GM10266 (cell line): ENCODE measurements around the gene TP73.
"Not testable (repeated sequence)": the region's sequence is repeated elsewhere in the genome, so short reads cannot be mapped to it uniquely, and the experiment has no call there.

ENCODE experiments used
- DNase-seq: peaks from one replicate; pipeline ENCODE4 v3.0.0; 2012; ENCODE audit errors: extremely low spot score
- TF ChIP-seq, protein P1 (sequence below): IDR thresholded peaks from 2 replicates; pipeline ENCODE4 v1.5.1; 2012; ENCODE audit warnings: mild to moderate bottlenecking, low read depth; ENCODE audit not compliant: control insufficient read depth, insufficient read depth; ENCODE audit errors: missing control alignments

TP73 gene

DNA sequence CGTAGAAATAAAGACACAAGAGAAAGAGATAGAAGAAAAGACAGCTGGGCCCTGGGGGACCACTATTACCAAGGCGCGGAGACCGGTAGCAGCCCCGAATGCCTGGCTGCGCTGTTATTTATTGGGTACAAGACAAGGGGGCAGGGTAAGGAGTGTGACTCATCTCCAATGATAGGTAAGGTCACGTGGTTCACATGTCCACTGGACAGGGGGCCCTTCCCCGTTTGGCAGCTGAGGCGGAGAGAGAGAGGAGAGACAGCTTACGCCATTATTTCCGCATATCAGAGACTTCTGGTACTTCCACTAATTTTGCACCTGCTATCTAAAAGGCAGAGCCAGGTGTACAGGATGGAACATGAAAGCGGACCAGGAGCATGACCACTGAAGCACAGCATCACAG, 31.6 kb upstream of the TP73 start:
- DNase-seq = no peak
- TF ChIP-seq, protein P1, sequence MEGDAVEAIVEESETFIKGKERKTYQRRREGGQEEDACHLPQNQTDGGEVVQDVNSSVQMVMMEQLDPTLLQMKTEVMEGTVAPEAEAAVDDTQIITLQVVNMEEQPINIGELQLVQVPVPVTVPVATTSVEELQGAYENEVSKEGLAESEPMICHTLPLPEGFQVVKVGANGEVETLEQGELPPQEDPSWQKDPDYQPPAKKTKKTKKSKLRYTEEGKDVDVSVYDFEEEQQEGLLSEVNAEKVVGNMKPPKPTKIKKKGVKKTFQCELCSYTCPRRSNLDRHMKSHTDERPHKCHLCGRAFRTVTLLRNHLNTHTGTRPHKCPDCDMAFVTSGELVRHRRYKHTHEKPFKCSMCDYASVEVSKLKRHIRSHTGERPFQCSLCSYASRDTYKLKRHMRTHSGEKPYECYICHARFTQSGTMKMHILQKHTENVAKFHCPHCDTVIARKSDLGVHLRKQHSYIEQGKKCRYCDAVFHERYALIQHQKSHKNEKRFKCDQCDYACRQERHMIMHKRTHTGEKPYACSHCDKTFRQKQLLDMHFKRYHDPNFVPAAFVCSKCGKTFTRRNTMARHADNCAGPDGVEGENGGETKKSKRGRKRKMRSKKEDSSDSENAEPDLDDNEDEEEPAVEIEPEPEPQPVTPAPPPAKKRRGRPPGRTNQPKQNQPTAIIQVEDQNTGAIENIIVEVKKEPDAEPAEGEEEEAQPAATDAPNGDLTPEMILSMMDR = no peak

DNA sequence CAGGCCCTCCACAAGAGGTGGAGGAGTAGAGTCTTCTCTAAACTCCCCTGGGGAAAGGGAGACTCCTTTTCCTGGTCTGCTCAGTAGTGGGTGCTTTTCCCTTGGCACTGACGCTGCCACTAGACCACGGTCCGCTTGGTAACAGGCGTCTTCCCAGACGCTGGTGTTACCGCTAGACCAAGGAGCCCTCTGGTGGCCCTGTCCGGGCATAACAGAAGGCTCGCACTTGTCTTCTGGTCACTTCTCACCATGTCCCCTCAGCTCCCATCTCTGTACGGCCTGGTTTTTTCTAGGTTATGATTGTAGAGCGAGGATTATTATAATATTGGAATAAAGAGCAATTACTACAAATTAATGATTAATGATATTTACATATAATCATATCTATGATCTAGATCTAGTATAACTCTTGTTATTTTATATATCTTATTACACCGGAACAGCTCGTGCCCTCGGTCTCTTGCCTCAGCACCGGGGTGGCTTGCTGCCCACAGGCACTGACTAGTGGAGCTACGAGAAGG, 31.1 kb upstream of the TP73 start:
- not testable (repeated sequence) for DNase-seq
- TF ChIP-seq, protein P1 = peak; percentile 13

DNA sequence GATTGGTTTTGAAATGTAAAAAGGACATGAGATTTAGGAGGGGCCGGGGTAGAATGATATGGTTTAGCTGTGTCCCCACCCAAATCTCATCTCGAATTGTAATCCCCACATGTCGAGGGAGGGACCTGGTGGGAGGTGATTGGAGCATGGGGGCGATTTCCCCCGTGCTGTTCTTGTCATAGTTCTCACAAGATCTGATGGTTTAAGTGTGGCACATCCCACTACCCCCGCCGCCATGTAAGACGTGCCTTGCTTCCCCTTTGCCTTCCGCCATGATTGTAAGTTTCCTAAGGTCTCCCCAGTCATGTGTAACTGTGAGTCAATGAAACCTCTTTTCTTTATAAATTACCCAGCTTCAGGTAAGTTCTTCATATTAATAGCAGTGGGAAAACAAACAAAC, 30.2 kb upstream of the TP73 start:
- not testable (repeated sequence) for DNase-seq

DNA sequence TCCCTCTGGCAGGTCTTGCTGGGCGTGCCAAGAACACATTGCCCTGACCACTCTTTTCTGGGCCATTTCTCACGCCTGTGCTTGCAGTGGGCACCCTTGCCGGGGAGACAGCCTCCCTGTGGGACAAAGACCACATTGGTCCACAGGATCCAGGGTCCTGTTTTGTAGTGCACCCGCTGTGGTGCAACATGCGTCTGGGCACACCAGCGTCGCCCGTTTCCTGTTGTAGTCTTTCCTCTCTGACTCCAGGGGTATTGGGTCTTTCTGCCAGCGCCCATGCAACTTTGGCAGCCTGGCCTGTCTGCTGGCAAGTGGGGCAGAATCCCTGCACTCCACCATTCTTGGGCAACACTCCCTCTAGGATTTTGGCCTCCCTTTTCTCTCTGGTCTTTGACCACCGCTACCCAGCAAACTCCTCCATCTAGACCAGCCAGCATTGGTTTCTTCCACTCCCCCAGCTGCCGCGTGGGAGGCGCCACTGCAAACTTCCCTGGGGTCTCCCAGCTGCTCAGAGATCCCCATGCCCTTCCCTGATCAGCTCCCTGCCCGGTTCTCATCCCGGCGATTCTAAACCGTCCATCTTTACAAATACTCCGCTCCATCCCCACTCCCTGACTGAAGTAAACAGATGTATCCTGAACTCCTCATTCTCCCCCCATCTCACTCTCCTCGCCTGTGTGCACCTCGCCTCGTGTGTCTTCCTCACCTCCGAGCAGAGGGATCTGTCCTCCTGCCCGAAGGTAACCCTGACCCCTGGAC, 28.7 kb upstream of the TP73 start:
- no peak for DNase-seq
- TF ChIP-seq, protein P1 = no peak

DNA sequence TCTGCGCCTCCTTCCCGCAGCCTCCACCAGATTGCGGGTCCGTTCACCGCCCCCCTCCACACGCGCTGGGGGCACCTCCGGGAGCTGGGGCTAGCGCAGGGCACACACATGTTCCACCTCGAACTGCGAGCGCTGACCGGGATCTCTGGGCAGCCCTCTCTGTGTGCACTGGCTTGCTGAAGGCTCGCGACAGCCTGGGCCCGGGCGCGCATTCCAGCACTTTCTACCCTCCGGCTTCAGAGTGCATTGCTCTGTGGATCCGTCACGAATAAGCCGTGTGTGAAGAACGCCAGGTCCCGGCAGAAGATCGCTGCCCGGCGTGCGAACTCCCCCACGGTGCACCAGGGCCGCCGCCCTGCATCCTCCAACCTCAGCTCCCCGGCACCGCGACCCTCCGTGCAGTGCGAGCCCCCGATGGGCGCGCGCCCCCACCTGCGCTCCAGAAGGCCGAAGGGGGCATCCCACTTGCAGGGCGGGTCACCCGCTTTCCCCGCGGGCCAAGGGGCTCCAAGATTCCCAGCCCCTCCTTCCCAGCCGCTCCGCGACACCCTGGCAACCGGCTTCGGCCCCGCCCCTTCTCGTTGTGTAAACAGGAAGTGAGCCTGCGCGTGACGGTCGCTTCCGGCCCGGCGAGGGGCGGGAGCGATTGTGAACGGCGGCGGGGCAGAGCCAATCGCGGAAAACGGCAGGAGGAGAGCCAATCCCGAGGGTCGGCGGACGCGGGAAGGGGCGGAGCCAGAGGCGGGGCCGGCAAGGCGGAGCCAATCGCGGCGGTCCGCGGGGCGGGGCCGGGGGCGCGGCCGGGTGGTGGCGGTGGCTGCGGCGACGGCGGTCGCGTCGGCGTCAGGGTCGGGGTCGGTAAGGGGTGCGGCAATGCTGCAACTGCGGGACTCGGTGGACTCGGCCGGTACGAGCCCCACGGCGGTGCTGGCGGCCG, 27.8 kb upstream of the TP73 start, which contains the start of gene TPRG1L:
Gene TPRG1L (plus strand): TSS at position 816 of the 937 bp plus-strand sequence. CDS start 58 bp downstream, at position 874.
- TF ChIP-seq, protein P1 = no peak
- DNase-seq = peak; percentile 100

DNA sequence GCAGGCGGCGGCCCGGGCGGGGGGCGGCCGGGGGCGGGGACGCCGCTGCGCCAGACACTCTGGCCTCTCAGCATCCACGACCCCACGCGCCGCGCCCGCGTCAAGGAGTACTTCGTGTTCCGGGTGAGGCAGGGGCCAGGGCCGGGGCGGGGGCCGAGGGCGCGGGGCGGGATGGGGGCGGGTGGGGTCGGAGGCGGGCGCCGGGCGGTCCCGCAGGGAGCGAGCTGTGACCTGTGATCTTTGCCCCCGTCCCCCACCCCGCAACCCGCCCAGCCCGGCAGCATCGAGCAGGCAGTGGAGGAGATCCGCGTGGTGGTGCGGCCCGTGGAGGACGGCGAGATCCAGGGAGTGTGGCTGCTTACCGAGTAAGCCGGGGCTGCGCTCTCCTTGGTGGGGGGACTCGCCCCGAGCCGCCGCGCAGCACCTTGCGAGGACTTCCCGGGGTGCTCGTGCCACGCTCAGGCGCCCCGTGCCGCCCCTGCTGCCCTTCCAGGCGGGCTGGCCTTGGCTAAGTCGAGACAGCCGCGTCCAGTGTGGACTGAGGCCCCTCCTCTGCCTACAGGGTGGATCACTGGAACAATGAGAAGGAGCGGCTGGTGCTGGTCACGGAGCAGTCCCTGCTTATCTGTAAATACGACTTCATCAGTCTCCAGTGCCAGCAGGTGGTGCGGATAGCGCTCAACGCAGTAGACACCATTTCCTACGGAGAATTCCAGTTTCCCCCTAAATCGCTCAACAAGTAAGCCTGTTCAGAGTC, 27.0 kb upstream of the TP73 start:
- TF ChIP-seq, protein P1 = no peak
- no peak for DNase-seq

DNA sequence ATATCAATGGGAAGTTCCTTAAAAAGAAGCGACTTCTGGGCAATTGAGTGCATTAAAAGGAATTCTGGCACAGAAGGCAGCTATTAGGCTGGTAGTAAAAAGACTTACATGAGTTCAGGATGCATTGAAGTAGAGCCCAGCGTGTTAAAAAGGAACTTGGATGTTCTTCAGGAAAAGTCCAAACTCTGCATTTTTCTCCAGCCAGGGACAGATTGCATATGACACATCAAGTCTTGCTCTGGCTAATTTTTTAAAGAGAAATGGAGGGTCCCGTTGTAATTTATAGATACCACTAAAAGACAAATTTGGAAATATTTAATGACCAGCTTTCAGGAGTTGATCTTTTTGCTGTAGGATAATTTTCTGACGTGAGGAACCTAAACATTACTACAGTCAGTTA, 26.3 kb upstream of the TP73 start:
- DNase-seq = no peak
- TF ChIP-seq, protein P1 = no peak
